ENCODE measurements around the gene ATXN7.

ATXN7 gene

DNA sequence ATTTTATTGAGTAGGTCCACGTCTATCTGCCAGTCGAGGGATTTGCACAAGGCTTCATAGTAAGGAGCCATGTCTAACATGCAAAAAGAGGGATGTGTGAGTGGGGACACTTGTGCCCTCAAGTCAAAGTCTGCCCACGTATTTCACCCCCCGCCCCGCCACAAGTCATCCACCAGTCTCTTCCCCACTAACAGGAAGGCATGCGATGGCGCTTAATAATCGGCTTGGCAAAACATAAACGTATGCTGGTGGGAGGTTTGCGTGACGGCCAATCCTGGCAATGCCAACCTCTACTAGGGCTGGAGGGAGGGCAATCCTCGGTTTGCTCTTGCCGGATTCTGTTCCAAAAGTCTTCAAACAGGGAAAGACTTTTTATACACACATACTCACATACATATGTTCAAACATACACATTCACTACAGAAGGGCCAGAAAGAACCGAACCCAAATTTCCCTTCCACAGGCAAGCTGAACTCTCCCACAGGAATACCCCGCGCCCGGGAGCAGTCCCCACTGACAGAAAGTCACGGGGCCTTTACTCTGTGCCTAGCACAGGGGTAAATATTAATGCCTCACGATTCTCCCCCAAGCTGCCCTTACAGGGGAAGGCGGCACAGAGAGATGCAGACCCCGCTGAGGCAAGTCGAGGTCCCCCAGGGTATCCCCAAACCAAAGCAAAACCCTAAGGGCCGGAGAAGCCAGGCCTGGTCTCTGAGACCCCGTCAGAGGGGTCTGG, 159.0 kb downstream of the ATXN7 start:
- peak; percentile 46 for DNase-seq

- peak; percentile 90 for DNase-seq
Measured at GRCh38 chr3:64023187-64023860, 159.7 kb downstream of the ATXN7 start, which contains the start of gene PSMD6. Gene PSMD6, minus strand, starts transcription at chr3:64023494. Its CDS starts 75 bp downstream, at chr3:64023419.

GRCh38 chr3:64023861-64024223, 160.2 kb downstream of the ATXN7 start:
- peak; percentile 34 for DNase-seq

- no peak for DNase-seq
Measured at GRCh38 chr3:64026346-64026745, 162.7 kb downstream of the ATXN7 start.

- DNase-seq: no peak
Measured at GRCh38 chr3:64027658-64028057, 164.0 kb downstream of the ATXN7 start.

DNA sequence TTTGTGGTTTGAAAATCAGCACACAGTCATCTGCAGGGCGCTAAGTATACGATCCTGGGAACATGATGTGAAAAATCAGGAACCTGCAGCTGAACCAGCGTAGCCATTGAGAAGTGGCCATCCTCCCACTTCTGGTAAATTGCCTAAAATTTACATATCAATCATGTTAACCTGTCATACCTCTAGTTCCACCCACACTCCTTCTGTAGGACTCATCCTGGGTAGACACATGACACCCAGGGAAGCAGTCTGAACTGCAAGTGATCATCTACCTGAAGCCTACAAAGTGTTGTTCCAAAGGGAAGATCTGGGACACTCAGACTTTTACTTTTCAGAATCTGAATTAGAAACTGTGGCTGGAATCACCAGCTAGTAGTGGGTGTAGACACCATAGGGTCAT, 165.1 kb downstream of the ATXN7 start:
- no peak for DNase-seq

DNA sequence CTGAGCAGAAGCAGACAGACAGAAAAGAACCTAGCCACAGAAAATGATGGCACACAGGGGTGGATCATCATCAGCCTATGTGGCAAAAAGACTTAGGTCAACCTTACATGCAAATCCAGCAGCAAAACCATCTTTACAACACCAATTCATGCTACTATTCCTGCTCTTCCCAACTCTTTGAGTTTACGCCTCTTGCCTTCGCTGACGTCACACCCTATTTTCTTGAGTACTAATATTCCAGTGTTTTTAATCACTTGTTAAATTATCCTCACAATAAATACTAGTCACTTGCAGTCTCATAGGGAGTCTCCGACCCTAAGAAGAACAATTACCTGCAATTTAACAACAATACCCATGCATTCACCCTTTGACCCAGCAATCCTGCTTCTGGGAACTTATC, 165.6 kb downstream of the ATXN7 start:
- no peak for DNase-seq

- DNase-seq: peak; percentile 81
Measured at GRCh38 chr3:64030741-64031140, 167.1 kb downstream of the ATXN7 start.

- no peak for DNase-seq
Measured at GRCh38 chr3:64031540-64032508, 168.2 kb downstream of the ATXN7 start.

DNA sequence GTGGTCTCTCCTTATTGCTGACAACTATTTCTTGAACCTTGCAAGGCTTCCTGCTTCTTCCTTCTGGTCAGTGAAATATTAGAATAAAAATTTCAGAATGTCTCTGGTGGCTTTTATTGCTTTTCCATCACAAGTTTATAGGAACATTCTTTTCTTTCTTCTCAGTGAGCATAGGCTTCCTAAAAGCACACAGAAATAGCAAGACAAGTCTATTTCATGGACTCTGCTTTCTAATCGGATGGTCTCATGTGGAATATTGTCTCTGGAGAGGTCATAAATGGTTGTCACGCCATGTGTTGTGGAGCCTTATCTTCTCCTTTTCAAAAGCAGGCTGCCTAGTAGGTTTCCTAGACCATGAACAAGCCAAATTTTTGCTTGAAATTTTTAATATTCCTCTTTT, 169.4 kb downstream of the ATXN7 start:
- no peak for DNase-seq

- no peak for DNase-seq
Measured at GRCh38 chr3:64037084-64037483, 173.4 kb downstream of the ATXN7 start.

DNA sequence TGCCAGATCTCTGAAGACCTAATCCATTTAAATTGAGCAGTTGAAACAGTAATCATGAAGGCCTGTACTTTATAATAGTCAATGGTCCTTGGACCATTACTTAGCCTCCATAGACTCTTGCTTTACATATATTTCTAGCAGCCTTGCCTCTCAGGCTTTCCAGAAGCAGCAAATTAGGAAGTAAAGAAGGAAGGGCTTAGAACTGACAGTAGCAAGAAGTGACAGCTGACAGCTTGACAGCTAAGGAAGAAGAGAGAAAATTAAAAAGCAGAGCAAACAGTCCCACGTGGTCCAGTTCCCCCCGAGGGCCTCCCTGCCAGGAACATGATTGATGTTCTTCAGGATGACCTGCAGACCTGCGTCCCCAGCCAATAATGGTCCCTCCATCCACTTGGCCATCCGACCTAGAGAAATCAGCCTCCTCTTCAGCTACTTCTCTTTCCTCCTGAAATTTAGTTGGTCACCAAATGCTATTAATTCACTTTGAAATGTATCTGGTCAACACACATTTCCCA, 174.6 kb downstream of the ATXN7 start:
- DNase-seq: no peak

DNA sequence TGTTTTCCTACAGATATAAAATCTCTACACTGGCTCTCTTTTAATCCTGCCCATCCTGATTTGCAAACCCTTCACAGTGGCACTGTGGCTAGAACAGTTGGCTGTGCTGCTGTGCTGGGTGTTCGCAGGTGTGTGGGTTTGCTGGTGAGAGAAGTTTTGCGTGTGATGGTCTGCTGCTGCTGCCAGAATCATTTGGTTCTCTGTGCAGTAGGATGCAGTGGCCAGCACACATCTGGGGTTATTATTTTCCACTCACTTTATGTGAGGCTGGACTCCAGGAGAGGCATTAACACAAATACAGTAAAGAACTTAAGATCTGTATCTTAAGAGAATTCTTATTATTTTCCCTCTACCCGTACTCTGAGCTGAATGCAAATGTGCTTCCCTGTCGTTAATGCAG, 175.7 kb downstream of the ATXN7 start:
- DNase-seq: no peak

- no peak for DNase-seq
Measured at GRCh38 chr3:64039981-64040733, 176.5 kb downstream of the ATXN7 start.

GRCh38 chr3:64042952-64043351, 179.3 kb downstream of the ATXN7 start:
- no peak for DNase-seq

- no peak for DNase-seq
Measured at GRCh38 chr3:64046592-64046991, 182.9 kb downstream of the ATXN7 start.

- no peak for DNase-seq
Measured at GRCh38 chr3:64046996-64047594, 183.4 kb downstream of the ATXN7 start.

- DNase-seq: no peak
Measured at GRCh38 chr3:64047787-64048186, 184.1 kb downstream of the ATXN7 start.

DNA sequence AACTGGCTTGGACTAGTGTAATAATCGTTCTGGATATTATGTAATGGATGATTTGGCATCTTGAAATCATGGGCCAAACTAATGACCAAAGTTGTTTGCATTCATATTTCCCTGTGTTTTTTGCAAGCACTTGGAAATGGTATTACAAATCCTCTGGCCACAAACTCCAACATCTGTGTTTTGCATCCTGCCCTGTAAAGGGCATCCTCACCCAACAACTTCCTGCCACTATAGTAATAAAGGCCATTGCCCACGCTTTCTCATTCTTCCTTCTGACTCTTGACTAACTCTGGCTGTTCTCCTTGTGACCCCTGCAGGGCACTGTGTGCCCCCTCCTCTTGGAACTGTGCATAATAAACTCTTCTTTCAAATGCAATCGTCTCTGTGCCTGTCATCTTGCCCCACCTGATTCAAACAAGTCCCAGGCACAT, 185.0 kb downstream of the ATXN7 start:
- DNase-seq: peak; percentile 27

- DNase-seq: no peak
Measured at GRCh38 chr3:64049136-64049535, 185.5 kb downstream of the ATXN7 start.

GRCh38 chr3:64049832-64050231, 186.2 kb downstream of the ATXN7 start:
- no peak for DNase-seq
